Measurements from ENCODE around the gene C5orf52.

DNA sequence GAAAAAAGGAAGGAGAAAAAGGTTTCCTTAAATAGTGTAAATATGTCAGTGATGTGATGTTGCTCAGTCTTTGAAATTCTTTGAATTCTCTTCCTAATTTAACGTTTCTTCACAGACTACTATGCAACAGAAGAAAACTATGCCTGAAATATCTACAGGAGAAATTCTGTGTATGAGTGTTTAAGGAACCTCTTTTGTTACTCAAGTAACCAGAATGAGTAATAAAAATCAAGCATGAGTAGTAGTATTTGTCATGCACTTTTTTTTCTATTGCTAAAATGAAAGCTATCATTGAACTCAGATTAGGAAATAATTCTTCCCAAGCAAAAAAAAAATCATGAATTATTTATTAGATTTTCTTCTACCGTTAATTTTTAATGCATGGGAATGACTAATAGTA, 39.5 kb downstream of the C5orf52 start:
- TF ChIP-seq POLR2AphosphoS5 (IDR thresholded peaks at IDR 0.05; ENCODE audit: borderline replicate concordance, low read depth, low read length) (no peak), EZH2 (IDR thresholded peaks at IDR 0.05) (no peak)

All from SK-N-MC (cell line).